Neural cell (in vitro differentiated cells): ENCODE data around the gene ANTXR1. TPM values are rescaled to one million over a fixed set of nuclear protein-coding genes. Genes with fewer than 3 reads are reported as not detected.
"Not testable (repeated sequence)": the region's sequence is repeated elsewhere in the genome, so short reads cannot be mapped to it uniquely, and the experiment has no call there.

Experiments
- H2AFZ ChIP-seq: fragments of 200-600, 300-800 bp; sonication (generic), shearing (Covaris generic); 2 replicates; pipeline ENCODE4 v1.6.0; 2014; ENCODE audit warnings: low read depth, mild to moderate bottlenecking, antibody characterized with exemption, low read length, moderate library complexity
- H3F3A ChIP-seq: fragments of 200-600 bp; shearing (Covaris generic); 2 replicates; pipeline ENCODE4 v1.6.1; 2016; ENCODE audit warnings: mild to moderate bottlenecking, moderate library complexity, mixed read lengths, antibody characterized with exemption, low read length; ENCODE audit not compliant: insufficient read depth, poor library complexity, severe bottlenecking
- H3K27ac ChIP-seq: fragments of 200-600, 300-800 bp; sonication (generic), shearing (Covaris generic); 2 replicates; pipeline ENCODE4 v1.5.1; 2014; ENCODE audit warnings: mild to moderate bottlenecking, low read length, moderate library complexity
- H3K27me3 ChIP-seq: fragments of 300-800, 200-600 bp; sonication (generic), shearing (Covaris generic); 2 replicates; pipeline ENCODE4 v1.6.0; 2014; ENCODE audit warnings: mild to moderate bottlenecking, low read depth, low read length, moderate library complexity; ENCODE audit not compliant: insufficient read depth
- H3K36me3 ChIP-seq: fragments of 300-800, 200-600 bp; sonication (generic), shearing (Covaris generic); 2 replicates; pipeline ENCODE4 v1.5.1; 2014; ENCODE audit warnings: mild to moderate bottlenecking, antibody characterized with exemption, low read length, moderate library complexity; ENCODE audit not compliant: insufficient read depth
- H3K4me2 ChIP-seq: fragments of 300-800, 200-600 bp; sonication (generic), shearing (Covaris generic); 2 replicates; pipeline ENCODE4 v1.6.0; 2014; ENCODE audit warnings: mild to moderate bottlenecking, low read length
- H3K4me3 ChIP-seq: fragments of 300-800, 200-600 bp; sonication (generic), shearing (Covaris generic); 2 replicates; pipeline ENCODE4 v1.5.1; 2014; ENCODE audit warnings: mild to moderate bottlenecking, low read length, moderate library complexity
- H3K79me2 ChIP-seq: fragments of 200-600 bp; shearing (Covaris generic); replicated peaks from 2 replicates; pipeline ENCODE4 v1.6.0; 2014; ENCODE audit warnings: mild to moderate bottlenecking, low read length, moderate library complexity; ENCODE audit not compliant: insufficient read depth
- H3K9ac ChIP-seq: fragments of 300-800, 200-600 bp; sonication (generic), shearing (Covaris generic); 2 replicates; pipeline ENCODE4 v1.6.1; 2016; ENCODE audit warnings: mild to moderate bottlenecking, low read length, mixed read lengths
- H3K9me2 ChIP-seq: fragments of 200-600 bp; shearing (Covaris generic); 2 replicates; pipeline ENCODE4 v1.6.1; 2016; ENCODE audit warnings: mild to moderate bottlenecking, low read length, mixed read lengths; ENCODE audit not compliant: insufficient read depth
- H3K9me3 ChIP-seq: fragments of 200-600, 300-800 bp; sonication (generic), shearing (Covaris generic); 2 replicates; pipeline ENCODE4 v1.6.1; 2016; ENCODE audit warnings: mild to moderate bottlenecking, mixed run types, low read length, moderate library complexity, mixed read lengths
- H4K20me1 ChIP-seq: fragments of 200-600 bp; shearing (Covaris generic); 2 replicates; pipeline ENCODE4 v1.6.1; 2016; ENCODE audit warnings: mild to moderate bottlenecking, mixed run types; ENCODE audit not compliant: insufficient read depth
- EP300 ChIP-seq: fragments of 450-650 bp; conservative IDR thresholded peaks from 2 replicates; pipeline ENCODE4 v1.6.1; 2014; ENCODE audit warnings: antibody characterized with exemption, mild to moderate bottlenecking, moderate library complexity; ENCODE audit not compliant: poor library complexity, severe bottlenecking
- EZH2 ChIP-seq: fragments of 200-600, 300-800 bp; shearing (Covaris generic), sonication (generic); IDR thresholded peaks from 2 replicates; pipeline ENCODE4 v1.6.1; 2014; ENCODE audit warnings: antibody characterized with exemption, low read length, borderline replicate concordance, mild to moderate bottlenecking; ENCODE audit not compliant: insufficient read depth, poor library complexity, severe bottlenecking
- MXI1 ChIP-seq: fragments of 450-650 bp; conservative IDR thresholded peaks from 2 replicates; pipeline ENCODE4 v1.6.1; 2014; ENCODE audit warnings: antibody characterized with exemption, mild to moderate bottlenecking; ENCODE audit not compliant: poor library complexity, severe bottlenecking
- POLR2AphosphoS5 ChIP-seq: IDR thresholded peaks from 2 replicates; pipeline ENCODE4 v1.6.1; 2012
- RAD21 ChIP-seq: fragments of 450-650 bp; conservative IDR thresholded peaks from 2 replicates; pipeline ENCODE4 v1.6.1; 2014; ENCODE audit warnings: antibody characterized with exemption, mild to moderate bottlenecking, moderate library complexity
- REST ChIP-seq: IDR thresholded peaks from 2 replicates; pipeline ENCODE4 v1.6.1; 2012; ENCODE audit warnings: borderline replicate concordance
- SMC3 ChIP-seq: fragments of 450-650 bp; conservative IDR thresholded peaks from 2 replicates; pipeline ENCODE4 v1.6.1; 2014; ENCODE audit warnings: antibody characterized with exemption, mild to moderate bottlenecking, moderate library complexity; ENCODE audit not compliant: poor library complexity
- TAF1 ChIP-seq: IDR thresholded peaks from 2 replicates; pipeline ENCODE4 v1.6.1; 2012; ENCODE audit warnings: low read depth
- polyA plus RNA-seq: library from polyadenylated mRNA; depleted of rRNA; stranded (reverse); fragments of >200 nt; gene quantifications from 2 replicates; pipeline ENCODE4 v1.2.3, GENCODE V29; 2014
- TF ChIP-seq, protein P1 (sequence below): fragments of 450-650 bp; IDR thresholded peaks from 2 replicates; pipeline ENCODE4 v1.5.1; 2014; ENCODE audit warnings: antibody characterized with exemption, mild to moderate bottlenecking, moderate library complexity; ENCODE audit not compliant: poor library complexity, severe bottlenecking

Gene ANTXR1
- polyA plus RNA-seq, 1 donor from 2014 or later, result 4.9 TPM

DNA sequence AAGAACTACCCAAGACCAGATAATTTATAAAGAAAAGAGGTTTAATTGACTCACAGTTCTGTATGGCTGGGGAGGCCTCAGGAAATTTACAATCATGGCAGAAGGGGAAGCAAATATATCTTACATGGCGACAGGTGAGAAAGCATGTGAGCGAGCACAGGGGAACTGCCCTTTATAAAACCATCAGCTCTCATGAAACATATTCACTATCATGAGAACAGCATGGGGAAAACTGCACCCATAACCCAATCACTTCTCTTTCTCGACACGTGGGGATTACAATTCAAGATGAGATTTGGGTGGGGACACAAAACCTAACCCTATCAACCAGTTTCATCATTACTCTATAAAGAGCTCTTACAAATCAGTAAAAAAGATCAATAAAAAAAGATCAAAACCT lies 222.9 kb downstream of the ANTXR1 start:
- H3K9me2 ChIP-seq, H4K20me1 ChIP-seq, H3K27ac ChIP-seq, H3K9ac ChIP-seq, H3K79me2 ChIP-seq, H3K4me2 ChIP-seq, H3K36me3 ChIP-seq, H3K9me3 ChIP-seq, H3K4me3 ChIP-seq, H2AFZ ChIP-seq, H3F3A ChIP-seq, H3K27me3 ChIP-seq: not testable (repeated sequence)

GRCh38 chr2:69237070-69237670 lies 224.2 kb downstream of the ANTXR1 start:
- no peaks in the 10 kb centered on the region for H3K9me3 ChIP-seq
- H3K36me3 ChIP-seq, result no peaks in the 10 kb centered on the region

More at GRCh38 chr2:69237070-69237670, 224.2 kb downstream of the ANTXR1 start:
- Histone ChIP-seq H3K9me2 (no peaks in the 10 kb centered on the region), H2AFZ (no peak overlapping the region), H3K79me2 (no peaks in the 10 kb centered on the region), H3K4me3 (no peak overlapping the region), H3K27me3 (no peaks in the 10 kb centered on the region), H3K4me2 (no peak overlapping the region), H4K20me1 (no peaks in the 10 kb centered on the region), H3F3A (no peaks in the 10 kb centered on the region), H3K27ac (no peak overlapping the region), H3K9ac (no peak overlapping the region)
- TF ChIP-seq, protein P1, sequence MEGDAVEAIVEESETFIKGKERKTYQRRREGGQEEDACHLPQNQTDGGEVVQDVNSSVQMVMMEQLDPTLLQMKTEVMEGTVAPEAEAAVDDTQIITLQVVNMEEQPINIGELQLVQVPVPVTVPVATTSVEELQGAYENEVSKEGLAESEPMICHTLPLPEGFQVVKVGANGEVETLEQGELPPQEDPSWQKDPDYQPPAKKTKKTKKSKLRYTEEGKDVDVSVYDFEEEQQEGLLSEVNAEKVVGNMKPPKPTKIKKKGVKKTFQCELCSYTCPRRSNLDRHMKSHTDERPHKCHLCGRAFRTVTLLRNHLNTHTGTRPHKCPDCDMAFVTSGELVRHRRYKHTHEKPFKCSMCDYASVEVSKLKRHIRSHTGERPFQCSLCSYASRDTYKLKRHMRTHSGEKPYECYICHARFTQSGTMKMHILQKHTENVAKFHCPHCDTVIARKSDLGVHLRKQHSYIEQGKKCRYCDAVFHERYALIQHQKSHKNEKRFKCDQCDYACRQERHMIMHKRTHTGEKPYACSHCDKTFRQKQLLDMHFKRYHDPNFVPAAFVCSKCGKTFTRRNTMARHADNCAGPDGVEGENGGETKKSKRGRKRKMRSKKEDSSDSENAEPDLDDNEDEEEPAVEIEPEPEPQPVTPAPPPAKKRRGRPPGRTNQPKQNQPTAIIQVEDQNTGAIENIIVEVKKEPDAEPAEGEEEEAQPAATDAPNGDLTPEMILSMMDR, result no peak
- TF ChIP-seq SMC3, result no peak
- no peak for TF ChIP-seq EP300
- no peak for TF ChIP-seq MXI1
- TF ChIP-seq EZH2, result no peak
- no peak for TF ChIP-seq RAD21
- no peak for TF ChIP-seq POLR2AphosphoS5
- no peak for TF ChIP-seq REST
- no peak for TF ChIP-seq TAF1
